Coronary artery (tissue), 2 donors: ENCODE results near the gene SSBP3.
A peak's percentile ranks its signal among the peaks of the same experiment; 100 is the strongest.

Experiments
- DNase-seq: peaks from one replicate; pipeline ENCODE4 v3.0.0-alpha.2; 2017; ENCODE audit warnings: low spot score
- H3K27ac ChIP-seq, 2 donors: fragments of 200-600 bp; sonication (generic); one replicate each; pipeline ENCODE4 v1.5.1; 2016 to 2019
- H3K4me3 ChIP-seq: fragments of 200-600 bp; sonication (generic); 2 replicates; pipeline ENCODE4 v1.5.1; 2016; ENCODE audit warnings: mild to moderate bottlenecking, moderate library complexity
- TF ChIP-seq, protein P1 (sequence below): fragments of 200-600 bp; sonication (generic); IDR thresholded peaks from one replicate; pipeline ENCODE4 v1.5.1; 2019; ENCODE audit warnings: antibody characterized with exemption

The SSBP3 gene

GRCh38 chr1:54404263-54404662 is 1.9 kb downstream of the SSBP3 start:
- DNase-seq = no peak
- Histone ChIP-seq H3K4me3 (peak overlapping the region; percentile 99), H3K27ac (peak overlapping the region; percentile 86 to 95)
- TF ChIP-seq, protein P1, sequence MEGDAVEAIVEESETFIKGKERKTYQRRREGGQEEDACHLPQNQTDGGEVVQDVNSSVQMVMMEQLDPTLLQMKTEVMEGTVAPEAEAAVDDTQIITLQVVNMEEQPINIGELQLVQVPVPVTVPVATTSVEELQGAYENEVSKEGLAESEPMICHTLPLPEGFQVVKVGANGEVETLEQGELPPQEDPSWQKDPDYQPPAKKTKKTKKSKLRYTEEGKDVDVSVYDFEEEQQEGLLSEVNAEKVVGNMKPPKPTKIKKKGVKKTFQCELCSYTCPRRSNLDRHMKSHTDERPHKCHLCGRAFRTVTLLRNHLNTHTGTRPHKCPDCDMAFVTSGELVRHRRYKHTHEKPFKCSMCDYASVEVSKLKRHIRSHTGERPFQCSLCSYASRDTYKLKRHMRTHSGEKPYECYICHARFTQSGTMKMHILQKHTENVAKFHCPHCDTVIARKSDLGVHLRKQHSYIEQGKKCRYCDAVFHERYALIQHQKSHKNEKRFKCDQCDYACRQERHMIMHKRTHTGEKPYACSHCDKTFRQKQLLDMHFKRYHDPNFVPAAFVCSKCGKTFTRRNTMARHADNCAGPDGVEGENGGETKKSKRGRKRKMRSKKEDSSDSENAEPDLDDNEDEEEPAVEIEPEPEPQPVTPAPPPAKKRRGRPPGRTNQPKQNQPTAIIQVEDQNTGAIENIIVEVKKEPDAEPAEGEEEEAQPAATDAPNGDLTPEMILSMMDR = no peak

DNA sequence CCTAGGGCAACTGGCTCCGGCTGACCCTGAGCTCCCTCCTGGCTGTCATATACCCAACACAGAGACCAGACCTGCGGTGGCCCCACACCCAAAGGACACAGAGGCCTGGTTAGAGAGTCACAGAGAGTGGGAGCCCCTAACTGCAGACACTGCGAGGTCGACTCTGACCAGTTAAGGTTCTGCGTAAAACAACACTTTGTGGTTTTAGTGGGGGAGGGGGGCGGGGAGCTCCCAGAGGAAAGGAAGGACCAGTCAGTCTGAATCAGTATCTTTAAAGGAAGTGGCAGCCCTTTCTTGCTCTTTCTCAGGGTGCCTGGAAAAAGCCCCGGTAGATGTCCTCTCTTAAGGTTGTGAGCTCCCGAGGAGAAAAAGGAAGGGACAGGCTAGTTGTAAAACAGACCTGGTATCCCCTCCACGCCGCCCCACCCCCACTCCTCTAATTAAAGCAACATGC is 2.4 kb downstream of the SSBP3 start:
- TF ChIP-seq, protein P1 = no peak
- peak overlapping the region; percentile 86 to 95 for H3K27ac ChIP-seq
- peak overlapping the region; percentile 99 for H3K4me3 ChIP-seq
- no peak for DNase-seq

GRCh38 chr1:54403405-54403804 is 2.8 kb downstream of the SSBP3 start:
- TF ChIP-seq, protein P1 = no peak
- peak overlapping the region; percentile 99 for H3K4me3 ChIP-seq
- DNase-seq = no peak
- peak overlapping the region; percentile 86 to 95 for H3K27ac ChIP-seq

- Histone ChIP-seq H3K27ac (peak overlapping the region in 1 of 2 donors; percentile 95), H3K4me3 (peak overlapping the region; percentile 99)
Observed at GRCh38 chr1:54402896-54403295, 3.3 kb downstream of the SSBP3 start.

DNA sequence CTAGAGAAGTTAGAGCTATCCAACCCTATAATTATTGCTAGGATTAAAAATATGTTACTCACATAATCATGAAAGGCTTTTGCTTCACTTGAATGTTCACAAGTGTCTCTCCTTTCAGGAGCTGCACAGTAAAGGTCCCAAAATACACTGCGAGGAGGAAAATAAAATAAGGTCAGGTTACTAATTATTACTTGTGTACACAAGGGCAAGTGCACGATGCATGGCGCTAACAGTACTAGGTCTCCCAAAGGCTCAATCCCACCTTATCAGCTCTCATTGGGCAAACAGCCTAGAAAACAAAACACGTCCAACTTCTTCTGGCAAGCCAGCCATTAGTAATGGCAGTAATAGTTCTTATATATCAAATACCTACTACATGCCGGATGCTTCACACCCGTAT is 4.4 kb downstream of the SSBP3 start:
- TF ChIP-seq, protein P1 = no peak
- Histone ChIP-seq H3K4me3 (peak overlapping the region; percentile 32), H3K27ac (peak overlapping the region in 1 of 2 donors; percentile 95)
- DNase-seq = no peak

More at GRCh38 chr1:54402896-54403295, 3.3 kb downstream of the SSBP3 start:
- TF ChIP-seq, protein P1 = no peak
- no peak for DNase-seq

DNA sequence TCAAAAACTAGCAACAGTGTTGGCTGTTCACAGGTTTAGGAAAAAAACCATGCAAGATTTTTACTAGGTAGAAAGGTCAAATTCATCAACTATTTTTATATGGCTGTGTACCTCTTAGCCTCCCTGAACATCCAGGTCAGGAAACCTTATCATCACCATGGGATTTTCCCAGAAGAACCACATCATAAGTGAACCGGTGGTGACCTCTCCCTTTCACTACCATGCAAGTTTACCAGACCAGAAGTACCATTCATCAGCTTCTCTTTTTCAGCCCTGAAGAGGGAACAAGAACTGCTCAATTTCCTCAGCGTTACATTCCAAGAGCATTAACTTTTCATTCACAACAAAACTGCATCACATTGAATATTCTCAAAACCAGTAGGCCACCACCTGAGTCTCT is 5.9 kb downstream of the SSBP3 start:
- DNase-seq = no peak
- H3K4me3 ChIP-seq = no peak overlapping the region

DNA sequence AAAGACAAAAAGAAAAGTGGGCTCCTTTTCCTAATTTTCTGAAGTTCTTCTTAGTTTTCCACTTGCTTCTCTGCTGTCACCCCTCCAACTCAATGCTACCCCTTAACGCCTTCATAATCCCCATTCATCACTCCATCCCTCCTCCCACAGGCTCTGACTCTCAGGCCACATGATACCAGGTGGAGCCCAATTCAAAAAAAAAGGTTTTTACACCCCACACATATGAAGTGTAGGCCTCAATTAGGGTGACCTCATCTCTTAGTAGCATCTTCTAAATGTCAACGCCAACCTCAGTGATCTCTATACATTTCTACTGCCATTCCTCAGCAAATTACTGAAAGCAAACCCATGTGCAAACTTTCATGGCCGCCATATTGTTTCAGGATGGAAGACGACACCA is 6.4 kb downstream of the SSBP3 start:
- no peak for DNase-seq
- no peak overlapping the region for H3K27ac ChIP-seq
- no peak overlapping the region for H3K4me3 ChIP-seq
- TF ChIP-seq, protein P1 = no peak

More for the DNA sequence above, 5.9 kb downstream of the SSBP3 start:
- TF ChIP-seq, protein P1 = no peak
- no peak overlapping the region for H3K27ac ChIP-seq
